Spinal cord (tissue), 10 donors: ENCODE results near the gene SF3B1. TPM values are rescaled to one million over a fixed set of nuclear protein-coding genes. Genes with fewer than 3 reads are reported as not detected.
"Not testable (repeated sequence)": the region's sequence is repeated elsewhere in the genome, so short reads cannot be mapped to it uniquely, and the experiment has no call there.

Source experiments
- DNase-seq, 6 donors: peaks; one replicate each; pipeline versions ENCODE4 v3.0.0 to v3.0.0-alpha.2; 2013 to 2015; ENCODE audit warnings: low spot score in 6 of 6, low read depth in 4 of 6
- H3K27ac ChIP-seq: one replicate; pipeline ENCODE4 v1.5.1; 2013; ENCODE audit warnings: low read depth, low read length, control low read depth
- H3K27me3 ChIP-seq: one replicate; pipeline ENCODE4 v1.6.1; 2013; ENCODE audit warnings: low read length; ENCODE audit not compliant: control insufficient read depth, insufficient read depth
- H3K36me3 ChIP-seq: one replicate; pipeline ENCODE4 v1.6.1; 2013; ENCODE audit warnings: low read length; ENCODE audit not compliant: control insufficient read depth, insufficient read depth
- H3K4me1 ChIP-seq: one replicate; pipeline ENCODE4 v1.6.1; 2013; ENCODE audit warnings: low read length; ENCODE audit not compliant: control insufficient read depth, insufficient read depth
- H3K4me3 ChIP-seq: one replicate; pipeline ENCODE4 v1.5.1; 2013; ENCODE audit warnings: low read depth, low read length, control low read depth
- H3K9me3 ChIP-seq: one replicate; pipeline ENCODE4 v1.6.1; 2013; ENCODE audit warnings: low read length; ENCODE audit not compliant: control insufficient read depth, insufficient read depth
- WGBS: methylation state at CpG from one replicate; pipeline ENCODE4 v1.1.5; 2013; ENCODE audit warnings: missing lambda C conversion rate; ENCODE audit not compliant: insufficient coverage; 5-methylcytosine and 5-hydroxymethylcytosine counted together
- polyA plus RNA-seq, 2 donors: library from polyadenylated mRNA; unstranded; fragments of 120-200 nt; gene quantifications; one replicate each; pipeline ENCODE4 v1.2.1, GENCODE V29; 2013; ENCODE audit not compliant: insufficient read length in 2 of 2
- total RNA-seq, 2 donors: library from RNA; depleted of rRNA in 1 of 2; stranded (reverse); fragments of 120-200 nt in 1 of 2; fragments of >200 nt in 1 of 2; gene quantifications; one replicate each; pipeline versions ENCODE4 v1.2.3 to v1.2.4, GENCODE V29; 2013 to 2014
- donor health status: healthy.

The SF3B1 gene
- total and polyA plus RNA-seq, 4 donors: 322 to 381 (median 338) TPM

DNA sequence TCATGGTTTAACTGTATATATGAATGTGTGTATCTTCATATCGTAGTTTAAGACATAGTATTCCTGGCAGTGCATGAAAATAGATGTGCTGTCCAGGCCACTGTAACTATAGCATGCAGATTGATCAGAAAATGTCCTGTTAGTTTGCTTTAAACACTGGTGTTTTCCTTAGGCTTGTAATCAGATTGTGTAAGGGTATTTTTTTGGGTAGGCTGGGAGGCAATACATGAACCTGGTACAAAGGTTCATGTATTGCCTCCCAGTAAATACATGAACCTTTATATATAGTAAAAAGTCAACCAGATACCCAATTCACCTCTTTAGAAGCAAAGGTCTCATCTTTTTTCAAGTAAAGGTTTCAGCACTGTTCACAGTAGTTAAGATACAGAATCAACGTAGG lies 20.1 kb upstream of the SF3B1 start:
- H3K4me3 ChIP-seq: no peak overlapping the region
- no peaks in the 10 kb centered on the region for H3K27me3 ChIP-seq
- H3K27ac ChIP-seq: no peak overlapping the region
- no CpG with 5 or more reads among the region's 2 CpGs for WGBS
- no peaks in the 10 kb centered on the region for H3K9me3 ChIP-seq
- peaks cover 2% of the 10 kb centered on the region for H3K36me3 ChIP-seq
- H3K4me1 ChIP-seq: no peaks in the 10 kb centered on the region
- no peak for DNase-seq

DNA sequence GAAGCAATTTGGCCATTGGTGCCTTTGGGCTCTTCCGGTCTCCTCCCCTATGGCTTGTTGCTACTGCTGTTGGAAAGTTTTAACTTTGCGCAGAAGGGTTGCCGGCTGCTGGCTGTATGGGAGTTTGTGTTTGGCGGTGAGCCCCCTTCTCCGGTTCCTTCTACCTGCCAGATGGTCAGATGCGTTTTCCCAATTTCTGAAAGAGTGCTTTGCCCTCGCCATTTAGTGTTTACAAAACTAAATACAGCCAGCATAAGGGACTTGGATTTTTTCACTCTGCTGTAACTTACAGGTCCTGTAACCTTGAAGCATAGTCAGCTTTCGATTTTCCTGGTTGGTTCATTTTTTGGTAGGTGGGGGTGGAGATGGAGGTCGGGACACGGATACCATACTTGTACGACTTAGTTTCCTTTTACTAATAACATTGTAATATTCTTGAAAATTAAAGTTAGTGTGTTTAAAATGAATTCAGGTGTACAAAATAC lies 19.1 kb upstream of the SF3B1 start:
- Histone ChIP-seq H3K4me3 (peak overlapping the region; percentile 96), H3K4me1 (no peaks in the 10 kb centered on the region), H3K27me3 (no peaks in the 10 kb centered on the region), H3K9me3 (no peaks in the 10 kb centered on the region), H3K27ac (peak overlapping the region; percentile 99), H3K36me3 (peaks cover 2% of the 10 kb centered on the region)
- 0% methylated on average over 3 of the region's 11 CpGs for WGBS
- DNase-seq: peak in 2 of 6 donors; percentile 35 to 55

DNA sequence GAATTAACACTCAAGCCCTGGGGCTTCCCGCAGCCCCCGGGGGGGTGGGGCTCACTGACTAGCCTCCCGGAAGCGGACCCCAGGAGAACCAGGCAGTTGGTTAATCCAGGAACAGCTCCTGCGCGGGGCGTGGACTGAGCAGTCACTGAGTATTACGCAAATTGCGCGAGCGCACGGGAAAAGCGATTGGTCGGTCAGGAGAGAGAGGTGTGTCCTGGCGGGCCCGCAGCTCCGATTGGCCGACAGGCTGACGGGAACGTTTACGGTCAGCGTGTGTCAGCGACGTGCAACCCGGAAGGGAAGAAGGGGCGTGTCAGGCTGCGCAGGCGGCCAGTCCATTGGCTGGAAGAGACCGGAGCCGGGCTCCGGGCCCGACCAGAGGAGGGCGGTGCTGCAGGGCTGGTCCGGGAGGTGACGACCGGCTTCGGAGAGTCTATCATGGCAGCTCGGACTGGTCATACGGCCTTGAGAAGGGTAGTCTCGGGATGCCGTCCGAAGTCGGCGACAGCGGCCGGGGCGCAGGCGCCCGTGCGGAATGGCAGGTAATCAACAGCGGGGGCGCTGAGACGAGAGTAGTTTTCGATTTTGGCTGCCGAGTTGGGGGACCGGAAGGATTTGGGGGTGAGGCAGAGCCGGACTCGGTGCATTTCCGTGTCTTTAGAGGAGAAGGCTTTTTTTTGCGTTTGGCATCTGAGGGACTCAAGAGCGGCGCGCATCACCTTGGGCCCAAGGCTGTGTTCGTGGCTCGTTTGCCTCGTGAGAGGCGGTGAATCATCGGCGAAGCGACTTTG lies 18.5 kb upstream of the SF3B1 start, which contains the start of gene COQ10B:
TSS of gene COQ10B (plus strand) at position 430 of the 791 bp plus-strand sequence. CDS start at position 439, 9 bp downstream.
- Histone ChIP-seq H3K4me3 (peak within 1 kb of the TSS; percentile 96), H3K9me3 (no peaks in the 10 kb centered on the region), H3K36me3 (peaks cover 2% of the 10 kb centered on the region), H3K27ac (peak within 1 kb of the TSS; percentile 99), H3K27me3 (no peaks in the 10 kb centered on the region), H3K4me1 (no peaks in the 10 kb centered on the region)
- under 1% methylated on average over 70 of the region's 70 CpGs for WGBS
- peak; percentile 94 to 100 (median 98) for DNase-seq

DNA sequence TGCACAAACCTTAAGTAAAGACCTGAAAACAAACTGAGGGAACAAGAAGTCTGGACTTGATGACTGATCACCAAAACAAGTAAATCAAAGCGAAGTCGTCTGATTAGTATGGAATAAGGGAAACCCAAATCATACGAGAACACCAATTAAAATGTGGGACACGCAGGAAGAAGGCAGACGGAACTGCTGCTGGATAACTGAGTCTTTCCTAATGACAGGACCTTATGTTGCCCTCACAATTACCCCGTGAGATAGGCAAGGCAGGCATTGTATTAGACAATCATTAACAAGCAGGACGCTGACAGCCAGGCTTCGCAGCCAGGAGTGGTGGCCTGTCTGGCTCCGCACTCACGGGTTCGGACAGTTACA lies 17.9 kb upstream of the SF3B1 start:
- peak overlapping the region; percentile 97 for H3K27ac ChIP-seq

DNA sequence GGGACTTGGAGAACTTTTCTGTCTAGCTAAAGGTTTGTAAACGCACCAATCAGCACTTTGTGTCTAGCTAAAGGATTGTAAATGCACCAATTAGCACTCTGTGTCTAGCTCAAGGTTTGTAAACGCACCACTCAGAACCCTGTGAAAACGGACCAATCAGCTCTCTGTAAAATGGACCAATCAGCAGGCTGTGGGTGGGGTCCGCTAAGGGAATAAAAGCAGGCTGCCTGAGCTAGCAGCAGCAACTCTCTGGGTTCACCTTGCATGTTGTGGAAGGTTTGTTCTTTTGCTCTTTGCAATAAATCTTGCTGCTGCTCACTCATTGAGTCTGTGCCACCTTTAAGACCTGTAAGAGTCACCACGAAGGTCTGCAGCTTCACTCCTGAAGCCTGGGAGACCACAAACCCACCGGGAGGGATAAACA lies 16.1 kb upstream of the SF3B1 start:
- H3K27me3 ChIP-seq, DNase-seq, H3K4me1 ChIP-seq, H3K27ac ChIP-seq, H3K9me3 ChIP-seq, H3K4me3 ChIP-seq, H3K36me3 ChIP-seq: not testable (repeated sequence)
- WGBS: 92% methylated on average over 6 of the region's 6 CpGs

More for the DNA sequence above, 17.9 kb upstream of the SF3B1 start:
- 2% methylated on average over 10 of the region's 11 CpGs for WGBS
- Histone ChIP-seq H3K4me1 (no peaks in the 10 kb centered on the region), H3K4me3 (peak overlapping the region; percentile 96), H3K27me3 (no peaks in the 10 kb centered on the region), H3K9me3 (no peaks in the 10 kb centered on the region), H3K36me3 (peaks cover 2% of the 10 kb centered on the region)
- DNase-seq: no peak

DNA sequence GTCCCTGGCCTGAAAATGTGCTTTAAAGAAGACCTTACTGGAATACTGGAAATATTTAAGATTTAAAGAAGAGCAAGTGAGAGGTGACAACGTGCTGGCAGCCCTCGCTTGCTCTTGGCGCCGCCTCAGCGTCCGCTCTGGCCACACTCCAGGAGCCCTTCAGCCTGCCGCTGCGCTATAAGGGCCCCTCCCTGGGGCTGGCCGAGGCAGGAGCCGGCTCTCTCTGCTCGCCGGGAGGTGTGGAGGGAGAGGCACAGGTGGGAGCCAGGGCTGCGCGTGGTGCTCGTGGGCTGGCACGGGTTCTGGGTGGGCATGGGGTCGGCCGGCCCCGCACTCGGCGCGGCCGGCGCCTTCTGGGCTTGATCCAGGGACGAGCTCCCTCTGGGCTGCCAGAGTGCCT lies 15.6 kb upstream of the SF3B1 start:
- 95% methylated on average over 23 of the region's 25 CpGs for WGBS
- no peaks in the 10 kb centered on the region for H3K9me3 ChIP-seq
- no peaks in the 10 kb centered on the region for H3K27me3 ChIP-seq
- H3K27ac ChIP-seq: no peak overlapping the region
- H3K36me3 ChIP-seq: peaks cover 2% of the 10 kb centered on the region
- no peak for DNase-seq
- no peaks in the 10 kb centered on the region for H3K4me1 ChIP-seq
- no peak overlapping the region for H3K4me3 ChIP-seq

DNA sequence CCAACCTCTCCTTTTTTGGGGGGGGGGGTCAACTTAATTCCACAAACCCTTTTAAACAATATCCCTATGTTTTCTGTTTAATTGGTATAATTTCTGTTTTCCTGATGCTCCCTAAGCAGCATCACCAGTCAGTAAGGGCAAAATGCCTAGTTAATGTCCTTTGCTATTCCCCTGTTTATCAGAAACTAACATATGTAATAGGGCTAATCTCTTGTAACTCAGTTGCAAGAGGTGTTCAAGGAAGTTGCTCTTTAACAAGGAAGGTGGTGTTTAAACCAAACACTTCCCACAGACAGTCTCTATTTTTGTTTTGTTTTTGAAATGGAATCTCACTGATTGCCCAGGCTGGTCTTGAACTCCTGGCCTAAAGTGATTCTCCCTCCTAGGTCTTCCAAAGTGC lies 12.0 kb upstream of the SF3B1 start:
- Histone ChIP-seq H3K4me1 (no peaks in the 10 kb centered on the region), H3K27ac (no peak overlapping the region), H3K27me3 (no peaks in the 10 kb centered on the region), H3K4me3 (no peak overlapping the region), H3K36me3 (no peaks in the 10 kb centered on the region), H3K9me3 (no peaks in the 10 kb centered on the region)
- DNase-seq: no peak

DNA sequence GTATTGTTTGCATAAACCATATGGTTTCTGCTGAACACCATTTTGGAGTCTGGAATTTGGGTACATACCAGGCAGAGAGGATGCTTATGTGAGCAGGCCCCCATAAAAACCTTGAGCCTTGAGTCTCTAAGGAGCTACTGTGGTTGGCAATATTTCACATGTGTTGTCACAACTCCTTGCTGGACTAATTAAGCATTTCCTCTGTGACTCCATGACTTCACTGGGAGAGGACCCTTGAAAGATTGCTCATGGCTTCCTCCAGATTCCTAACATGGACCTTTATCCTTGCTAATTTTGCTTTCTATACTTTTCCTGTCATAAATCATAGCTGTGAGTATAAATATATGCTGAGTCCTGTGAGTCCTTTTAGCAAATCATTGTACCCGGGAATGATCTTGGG lies 10.9 kb upstream of the SF3B1 start:
- WGBS: no CpG with 5 or more reads among the region's 1 CpG

DNA sequence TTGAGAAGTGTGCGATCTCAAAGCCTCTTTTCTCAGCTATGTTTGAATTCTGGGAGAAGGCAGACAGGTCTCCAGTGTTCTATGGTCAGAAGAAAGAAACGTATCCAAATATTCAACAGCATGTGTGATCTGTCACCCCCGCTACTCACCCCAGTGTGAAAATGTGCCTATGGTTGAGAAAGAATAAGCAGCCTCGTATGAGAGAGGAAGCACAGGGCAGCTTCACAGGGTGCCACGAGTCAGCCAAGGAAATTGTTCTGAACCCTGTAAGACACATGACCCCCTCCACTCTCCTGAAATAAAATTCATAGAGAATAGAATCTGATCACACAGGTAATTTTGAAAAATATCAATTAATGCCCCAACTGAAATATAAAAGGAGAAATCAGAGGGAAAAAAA lies 8.0 kb upstream of the SF3B1 start:
- 100% methylated on average over 1 of the region's 5 CpGs for WGBS
- DNase-seq: no peak
- Histone ChIP-seq H3K9me3 (no peaks in the 10 kb centered on the region), H3K36me3 (no peaks in the 10 kb centered on the region), H3K27ac (no peak overlapping the region), H3K4me1 (no peaks in the 10 kb centered on the region), H3K4me3 (no peak overlapping the region), H3K27me3 (no peaks in the 10 kb centered on the region)

More for the DNA sequence above, 10.9 kb upstream of the SF3B1 start:
- H3K36me3 ChIP-seq: no peaks in the 10 kb centered on the region
- no peak for DNase-seq
- no peak overlapping the region for H3K27ac ChIP-seq
- H3K9me3 ChIP-seq: no peaks in the 10 kb centered on the region
- H3K27me3 ChIP-seq: no peaks in the 10 kb centered on the region
- no peak overlapping the region for H3K4me3 ChIP-seq
- H3K4me1 ChIP-seq: no peaks in the 10 kb centered on the region

DNA sequence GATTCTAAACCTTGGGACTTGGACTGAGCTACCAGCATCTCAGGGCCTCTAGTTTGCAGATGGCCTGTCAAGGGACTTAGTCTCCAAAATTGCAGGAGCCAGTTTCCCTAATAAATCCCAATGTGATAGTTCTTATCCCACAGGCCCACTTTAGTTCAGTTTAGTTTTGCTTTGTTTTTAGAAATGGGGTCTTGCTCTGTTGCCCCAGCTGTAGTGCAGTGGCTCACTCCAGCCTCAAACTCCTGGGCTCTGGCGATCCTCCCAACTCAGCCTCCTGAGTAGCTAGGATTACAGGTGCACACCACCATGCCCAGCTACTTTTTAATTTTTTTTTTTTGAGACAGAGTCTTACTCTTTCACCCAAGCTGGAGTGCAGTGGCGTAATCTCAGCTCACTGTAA lies 2.6 kb upstream of the SF3B1 start:
- no peaks in the 10 kb centered on the region for H3K27me3 ChIP-seq
- no peak overlapping the region for H3K27ac ChIP-seq
- H3K36me3 ChIP-seq: no peaks in the 10 kb centered on the region
- WGBS: 100% methylated on average over 2 of the region's 2 CpGs
- peaks cover 4% of the 10 kb centered on the region for H3K4me1 ChIP-seq
- H3K4me3 ChIP-seq: no peak overlapping the region
- DNase-seq: no peak
- H3K9me3 ChIP-seq: no peaks in the 10 kb centered on the region
